HUES6 (cell line): ENCODE results near the gene EPHA3.
"Not testable (repeated sequence)": the region's sequence is repeated elsewhere in the genome, so short reads cannot be mapped to it uniquely, and the experiment has no call there.

Experiments
- H3K27ac ChIP-seq: 2 replicates; pipeline ENCODE4 v1.7.0; 2013; ENCODE audit warnings: low read depth, mild to moderate bottlenecking, low read length, inconsistent platforms
- H3K27me3 ChIP-seq: 2 replicates; pipeline ENCODE4 v1.6.1; 2013; ENCODE audit warnings: low read length; ENCODE audit not compliant: control insufficient read depth, insufficient read depth
- H3K36me3 ChIP-seq: 2 replicates; pipeline ENCODE4 v1.6.1; 2013; ENCODE audit warnings: low read length; ENCODE audit not compliant: control insufficient read depth, insufficient read depth
- H3K4me1 ChIP-seq: 2 replicates; pipeline ENCODE4 v1.6.1; 2013; ENCODE audit warnings: low read length; ENCODE audit not compliant: control insufficient read depth, insufficient read depth
- H3K4me3 ChIP-seq: 2 replicates; pipeline ENCODE4 v1.5.1; 2013; ENCODE audit warnings: low read depth, low read length
- H3K9ac ChIP-seq: one replicate; pipeline ENCODE4 v1.6.1; 2013; ENCODE audit warnings: mild to moderate bottlenecking, low read length
- H3K9me3 ChIP-seq: 2 replicates; pipeline ENCODE4 v1.6.1; 2013; ENCODE audit warnings: low read depth, low read length; ENCODE audit not compliant: control insufficient read depth, insufficient read depth

Gene EPHA3

DNA sequence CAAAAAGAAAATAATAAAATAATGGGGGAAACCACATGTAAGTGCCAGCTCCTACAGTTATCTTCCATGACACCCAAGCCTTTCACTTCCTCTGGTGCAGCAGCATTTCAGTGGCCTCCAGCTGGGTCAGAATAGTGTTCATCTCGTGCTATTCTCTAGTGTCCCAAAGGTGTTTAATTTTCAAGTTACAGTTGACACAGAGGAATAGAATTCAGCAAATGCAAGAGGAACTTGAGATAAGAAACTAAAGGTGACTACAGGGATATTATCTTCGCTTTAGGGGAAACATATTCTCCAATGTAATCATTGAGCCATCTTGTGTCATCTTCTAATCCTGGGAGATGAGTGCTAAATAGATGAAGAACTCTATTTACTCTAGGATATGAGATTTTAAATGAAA lies 212.8 kb downstream of the EPHA3 start:
- H3K9ac ChIP-seq = no peak overlapping the region
- H3K27me3 ChIP-seq = no peaks in the 10 kb centered on the region
- no peaks in the 10 kb centered on the region for H3K9me3 ChIP-seq
- H3K36me3 ChIP-seq = no peaks in the 10 kb centered on the region
- no peak overlapping the region for H3K4me3 ChIP-seq
- H3K4me1 ChIP-seq = no peaks in the 10 kb centered on the region
- no peak overlapping the region for H3K27ac ChIP-seq

DNA sequence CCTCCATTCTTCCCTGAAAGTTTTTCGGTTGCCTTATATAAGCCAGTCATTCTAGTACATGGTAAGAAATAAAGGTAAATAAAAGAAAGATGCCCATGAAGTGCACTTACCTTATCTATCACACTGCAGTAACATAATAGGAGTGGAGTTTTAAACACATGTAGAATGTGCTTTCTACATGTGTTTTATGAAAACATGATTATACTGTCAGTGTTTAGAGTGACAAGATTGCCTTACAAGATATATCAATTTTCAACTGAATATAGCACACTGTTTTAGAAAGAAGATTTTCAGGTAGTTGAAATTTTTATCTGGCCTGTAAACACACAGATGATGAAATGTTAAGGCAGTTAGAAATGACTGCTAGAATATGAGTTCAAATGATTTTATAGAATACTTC lies 219.6 kb downstream of the EPHA3 start:
- Histone ChIP-seq H3K9ac (no peak overlapping the region), H3K36me3 (no peaks in the 10 kb centered on the region), H3K9me3 (no peaks in the 10 kb centered on the region), H3K4me1 (peaks cover 19% of the 10 kb centered on the region), H3K27me3 (no peaks in the 10 kb centered on the region), H3K27ac (no peak overlapping the region), H3K4me3 (no peak overlapping the region)

DNA sequence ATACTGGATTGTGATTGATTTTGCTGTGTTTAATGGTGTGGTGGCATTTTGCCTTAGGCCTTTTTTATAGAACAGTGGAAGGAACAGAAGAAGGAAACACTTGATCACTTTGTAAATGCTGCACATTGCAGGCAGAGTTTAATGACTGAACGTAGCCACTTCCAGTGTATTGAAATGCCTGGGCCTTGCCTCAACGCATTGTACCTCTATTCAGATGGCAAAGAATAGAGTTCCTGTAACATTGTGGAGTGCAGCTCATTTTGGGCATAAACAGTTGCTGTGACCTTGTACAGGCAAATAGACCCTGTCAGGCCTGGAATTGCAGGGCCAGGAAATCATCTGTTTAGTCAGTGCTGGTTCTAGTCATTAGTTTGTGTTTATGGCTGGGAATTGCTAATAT lies 225.0 kb downstream of the EPHA3 start:
- H3K4me1 ChIP-seq = peaks cover 39% of the 10 kb centered on the region
- H3K27ac ChIP-seq = peak overlapping the region; percentile 30; the same call in 1 of the 2 replicates
- H3K4me3 ChIP-seq = peak overlapping the region; percentile 9; the same call in 1 of the 2 replicates

DNA sequence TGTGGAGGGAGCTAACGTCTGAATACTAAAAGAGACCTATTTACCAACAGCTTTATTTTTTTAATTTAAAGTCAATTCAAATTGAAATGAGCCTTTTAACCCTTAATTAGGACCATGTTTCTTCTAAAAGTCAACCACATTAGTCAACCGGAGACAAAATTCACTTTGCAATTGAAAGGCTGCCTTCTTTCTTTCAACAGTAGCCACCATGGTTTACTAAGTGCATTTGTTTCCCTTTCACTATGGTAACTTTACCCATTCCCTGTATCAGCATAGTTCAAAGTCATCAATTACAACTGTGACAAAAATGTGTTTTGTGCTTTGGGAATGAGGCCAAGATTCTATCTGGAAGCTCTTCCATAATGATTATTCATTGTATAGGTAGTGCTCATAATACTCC lies 225.4 kb downstream of the EPHA3 start:
- Histone ChIP-seq H3K4me1 (peaks cover 39% of the 10 kb centered on the region), H3K9ac (no peak overlapping the region), H3K36me3 (no peaks in the 10 kb centered on the region), H3K27ac (0 out of 2 replicates have a peak overlapping the region, but pooled peaks have one; percentile 30), H3K27me3 (no peaks in the 10 kb centered on the region), H3K4me3 (peak overlapping the region; percentile 9; the same call in 1 of the 2 replicates), H3K9me3 (no peaks in the 10 kb centered on the region)

More for the DNA sequence above, 225.0 kb downstream of the EPHA3 start:
- H3K9me3 ChIP-seq = no peaks in the 10 kb centered on the region
- no peaks in the 10 kb centered on the region for H3K36me3 ChIP-seq
- H3K9ac ChIP-seq = peak overlapping the region; percentile 8
- no peaks in the 10 kb centered on the region for H3K27me3 ChIP-seq

DNA sequence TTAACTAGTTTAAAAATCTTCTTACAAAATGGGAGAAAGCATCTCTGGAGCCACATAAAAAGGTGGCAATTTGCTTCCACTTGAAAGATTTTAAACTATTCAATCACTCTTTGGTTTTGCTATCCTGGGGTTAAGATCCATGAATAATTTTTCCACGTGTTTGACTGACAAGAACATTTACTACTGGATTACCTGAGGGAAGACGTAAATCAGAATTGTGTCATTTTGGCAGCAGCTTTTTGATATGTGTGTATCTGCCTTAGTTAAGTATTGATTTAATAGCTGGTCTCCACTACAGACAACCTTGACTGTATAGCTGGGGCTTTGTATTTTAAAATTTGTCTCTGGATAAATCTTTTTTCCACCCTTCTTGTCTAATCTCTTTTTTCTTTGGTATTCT lies 228.3 kb downstream of the EPHA3 start:
- Histone ChIP-seq H3K36me3 (no peaks in the 10 kb centered on the region), H3K27me3 (no peaks in the 10 kb centered on the region), H3K27ac (no peak overlapping the region), H3K9ac (no peak overlapping the region), H3K4me1 (peaks cover 32% of the 10 kb centered on the region), H3K4me3 (no peak overlapping the region), H3K9me3 (no peaks in the 10 kb centered on the region)

DNA sequence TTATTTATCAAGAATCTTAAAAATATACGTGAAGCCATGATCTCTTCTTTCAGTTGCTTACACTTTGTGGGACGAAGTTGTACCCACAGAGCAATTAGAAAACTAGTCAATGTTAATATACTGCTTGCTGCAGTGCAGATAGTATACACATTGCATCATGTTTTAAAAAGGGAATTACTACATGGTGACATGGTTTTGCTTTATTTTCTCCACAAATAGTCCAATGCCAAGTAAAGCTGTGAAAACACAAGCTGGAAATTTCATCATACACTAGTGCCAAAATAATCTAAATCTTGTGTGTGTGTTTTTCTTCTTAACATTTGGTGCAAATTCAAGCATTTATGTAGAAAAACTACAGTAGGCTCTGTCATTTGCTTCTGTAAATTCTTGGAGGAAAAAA lies 233.0 kb downstream of the EPHA3 start:
- H3K27me3 ChIP-seq = no peaks in the 10 kb centered on the region
- H3K9me3 ChIP-seq = no peaks in the 10 kb centered on the region
- H3K27ac ChIP-seq = no peak overlapping the region

DNA sequence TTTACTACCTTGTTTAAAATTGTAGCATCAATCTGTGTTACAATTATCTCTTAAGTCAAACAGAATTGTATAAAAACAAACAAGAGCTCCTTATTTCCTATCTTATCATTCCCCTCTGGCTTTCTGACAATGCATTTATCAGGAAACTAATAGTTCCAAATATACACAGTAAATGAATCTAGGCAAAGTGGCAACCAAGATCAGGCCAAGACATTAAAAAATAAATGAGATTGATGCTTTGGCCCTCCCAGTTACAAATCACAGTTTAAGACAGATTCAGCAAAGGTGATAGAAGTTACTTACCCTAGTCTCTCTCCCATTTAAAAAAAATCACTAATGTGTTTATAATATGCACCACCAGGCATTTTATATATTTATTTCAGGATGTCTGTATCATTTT lies 236.7 kb downstream of the EPHA3 start:
- H3K27me3 ChIP-seq = no peaks in the 10 kb centered on the region
- H3K36me3 ChIP-seq = no peaks in the 10 kb centered on the region
- no peaks in the 10 kb centered on the region for H3K4me1 ChIP-seq
- no peak overlapping the region for H3K27ac ChIP-seq
- H3K9ac ChIP-seq = no peak overlapping the region
- no peak overlapping the region for H3K4me3 ChIP-seq
- no peaks in the 10 kb centered on the region for H3K9me3 ChIP-seq

More for the DNA sequence above, 233.0 kb downstream of the EPHA3 start:
- Histone ChIP-seq H3K9ac (no peak overlapping the region), H3K4me1 (no peaks in the 10 kb centered on the region), H3K4me3 (no peak overlapping the region), H3K36me3 (no peaks in the 10 kb centered on the region)

DNA sequence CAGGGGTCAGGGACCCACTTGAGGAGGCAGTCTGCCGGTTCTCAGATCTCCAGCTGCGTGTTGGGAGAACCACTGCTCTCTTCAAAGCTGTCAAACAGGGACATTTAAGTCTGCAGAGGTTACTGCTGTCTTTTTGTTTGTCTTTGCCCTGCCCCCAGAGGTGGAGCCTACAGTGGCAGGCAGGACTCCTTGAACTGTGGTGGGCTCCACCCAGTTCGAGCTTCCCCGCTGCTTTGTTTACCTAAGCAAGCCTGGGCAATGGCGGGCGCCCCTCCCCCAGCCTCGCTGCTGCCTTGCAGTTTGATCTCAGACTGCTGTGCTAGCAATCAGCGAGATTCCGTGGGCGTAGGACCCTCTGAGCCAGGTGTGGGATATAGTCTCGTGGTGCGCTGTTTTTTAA lies 243.5 kb downstream of the EPHA3 start:
- not testable (repeated sequence) for H3K4me1 ChIP-seq, H3K4me3 ChIP-seq, H3K27me3 ChIP-seq, H3K36me3 ChIP-seq, H3K9me3 ChIP-seq, H3K9ac ChIP-seq, H3K27ac ChIP-seq

DNA sequence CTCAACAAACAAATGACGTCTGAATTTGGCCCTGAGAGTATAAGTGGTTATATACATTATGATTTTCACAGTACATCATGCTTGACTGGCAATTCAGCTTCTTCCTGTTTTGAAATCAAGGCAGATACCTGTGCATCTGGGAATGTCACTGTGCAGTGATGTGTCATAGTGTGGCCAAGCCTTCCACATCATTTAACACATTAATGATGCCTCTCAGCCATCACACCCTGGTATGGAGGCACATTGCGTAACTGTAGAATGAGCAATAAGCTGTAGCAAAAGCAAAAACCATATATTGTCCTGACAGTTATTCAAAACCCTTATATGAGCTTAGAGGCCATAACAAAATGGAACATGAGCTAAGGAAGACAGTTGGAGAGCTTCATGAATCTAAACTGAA lies 246.0 kb downstream of the EPHA3 start:
- H3K4me3 ChIP-seq = no peak overlapping the region
- H3K27ac ChIP-seq = no peak overlapping the region
- no peaks in the 10 kb centered on the region for H3K9me3 ChIP-seq
- H3K4me1 ChIP-seq = no peaks in the 10 kb centered on the region
- H3K27me3 ChIP-seq = no peaks in the 10 kb centered on the region
- no peaks in the 10 kb centered on the region for H3K36me3 ChIP-seq
- no peak overlapping the region for H3K9ac ChIP-seq

DNA sequence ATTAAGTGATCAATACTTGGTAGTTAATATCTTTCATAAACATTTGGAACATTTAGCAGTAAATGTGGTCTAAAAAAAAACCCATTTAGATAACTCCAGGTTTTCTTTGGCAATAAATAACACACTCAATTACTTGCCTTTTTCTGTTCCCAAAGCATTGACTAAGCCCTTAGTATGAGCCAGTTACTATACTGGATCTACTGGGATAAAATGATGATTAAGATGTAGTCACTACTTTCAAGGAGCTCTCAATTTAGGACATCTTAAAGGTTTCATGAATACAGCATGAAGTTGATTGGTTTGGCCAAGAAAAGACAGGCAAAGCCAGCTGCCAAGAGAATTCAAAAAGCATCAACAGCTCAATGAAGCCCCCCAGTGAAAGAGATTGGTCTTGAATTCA lies 250.9 kb downstream of the EPHA3 start:
- no peaks in the 10 kb centered on the region for H3K9me3 ChIP-seq
- no peak overlapping the region for H3K9ac ChIP-seq
- no peak overlapping the region for H3K4me3 ChIP-seq
- H3K27ac ChIP-seq = no peak overlapping the region
- H3K36me3 ChIP-seq = no peaks in the 10 kb centered on the region
- no peaks in the 10 kb centered on the region for H3K27me3 ChIP-seq
- H3K4me1 ChIP-seq = no peaks in the 10 kb centered on the region

DNA sequence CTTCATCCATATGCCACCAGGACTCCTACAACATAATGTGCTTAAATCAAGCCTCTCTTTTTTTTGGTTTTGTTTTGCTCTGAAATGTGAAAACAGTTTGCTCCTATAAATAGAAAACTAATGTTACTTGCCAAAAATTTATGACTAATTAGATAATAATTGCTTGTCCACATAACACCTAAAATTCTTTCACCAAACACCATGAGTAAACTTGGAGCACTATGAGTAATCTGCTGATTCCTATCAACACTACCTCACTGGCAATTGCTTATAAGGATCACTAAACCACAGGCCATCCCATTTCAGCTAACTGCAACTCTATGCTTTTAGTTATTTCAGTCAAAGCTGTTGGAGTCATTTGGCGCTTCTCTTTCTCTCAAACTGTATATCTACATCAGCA lies 252.7 kb downstream of the EPHA3 start:
- Histone ChIP-seq H3K4me3 (no peak overlapping the region), H3K36me3 (no peaks in the 10 kb centered on the region), H3K27me3 (no peaks in the 10 kb centered on the region), H3K9ac (no peak overlapping the region), H3K9me3 (no peaks in the 10 kb centered on the region), H3K4me1 (no peaks in the 10 kb centered on the region), H3K27ac (no peak overlapping the region)

DNA sequence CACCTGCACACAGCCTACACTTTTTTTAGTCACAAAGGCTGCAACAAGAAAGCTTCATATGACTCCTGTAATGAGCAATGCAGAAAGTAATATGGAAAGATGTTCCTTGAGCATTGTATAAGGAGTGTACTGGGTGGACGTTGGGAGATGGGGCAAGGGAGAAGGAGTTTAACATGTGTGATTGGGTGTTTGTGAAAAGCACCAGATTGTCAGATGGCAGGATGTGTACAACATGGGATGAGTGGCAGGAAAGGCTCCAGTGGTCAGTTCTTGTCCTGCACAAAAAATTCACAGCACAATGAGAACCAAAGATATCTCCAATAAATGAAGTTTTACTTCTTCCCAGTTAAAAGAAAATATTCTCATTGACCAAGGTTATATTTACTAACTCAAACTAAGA lies 255.1 kb downstream of the EPHA3 start:
- H3K36me3 ChIP-seq = no peaks in the 10 kb centered on the region
- H3K4me1 ChIP-seq = no peaks in the 10 kb centered on the region
- H3K4me3 ChIP-seq = no peak overlapping the region
- no peaks in the 10 kb centered on the region for H3K27me3 ChIP-seq
- H3K27ac ChIP-seq = no peak overlapping the region
- H3K9ac ChIP-seq = no peak overlapping the region
- H3K9me3 ChIP-seq = no peaks in the 10 kb centered on the region
